ENCODE measurements around the gene FTO. TPM values are rescaled to one million over a fixed set of nuclear protein-coding genes. Genes with fewer than 3 reads are reported as not detected.

The FTO gene
- total and polyA plus RNA-seq, 2 of the 8 experiments (the other 6 are each of a cell fraction or from before 2014, with no cell fraction given): 34.5 to 59.8 TPM

GRCh38 chr16:53753431-53753830 is 49.5 kb downstream of the FTO start:
- DNase-seq (ENCODE audit: low read depth in 1 of 2, low spot score in 2 of 2) (no peak), FAIRE-seq (no peak)
- H3K4me2 ChIP-seq (ENCODE audit: insufficient read depth in 1 of 2, low read depth in 2 of 2, low read length in 2 of 2): no peak overlapping the region; a peak in 1 of 4 replicates
- no peaks in the 10 kb centered on the region for H3K9me3 ChIP-seq (ENCODE audit: insufficient read depth in 2 of 2, low read depth in 1 of 2, low read length in 1 of 2)
- ChIA-PET POLR2A (ENCODE audit: partially characterized antibody) (no interaction called here), CTCF (ENCODE audit: partially characterized antibody) (interaction anchor here (0.6 to 3.5 kb wide), 6 partner anchors 11 to 203 kb away, joined by 3 to 48 read pairs (median 5); no protein-coding TSS in a partner anchor)
- H3K23ac ChIP-seq (ENCODE audit: insufficient read length): no peak overlapping the region
- no peaks in the 10 kb centered on the region for H3K36me3 ChIP-seq (ENCODE audit: control insufficient read depth in 2 of 4, insufficient read depth in 4 of 4, low read length in 3 of 4)
- no peak overlapping the region for H2AK5ac ChIP-seq (ENCODE audit: low read depth, low read length)
- no peaks in the 10 kb centered on the region for H3K23me2 ChIP-seq (ENCODE audit: low read depth, low read length)
- WGBS, 2 experiments (ENCODE audit: extremely low coverage in 1 of 2, insufficient coverage in 1 of 2, insufficient read length in 1 of 2, insufficient replicate concordance in 2 of 2, low coverage in 1 of 2, low lambda C conversion rate in 2 of 2, missing lambda C conversion rate in 1 of 2): 80% methylated on average over 1 of the region's 1 CpG; no CpG with 5 or more reads in 1 of the 2 experiments
- H3K9ac ChIP-seq (replicated peaks in 1 of 4; ENCODE audit: extremely low read depth in 1 of 4, low read depth in 3 of 4, low read length in 3 of 4): no peak overlapping the region
- H3K4me3 ChIP-seq (ENCODE audit: extremely low read depth in 1 of 4, insufficient read depth in 2 of 4, low read depth in 3 of 4, low read length in 4 of 4): no peak overlapping the region
- H4K5ac ChIP-seq (ENCODE audit: insufficient read length, low read depth, low read length): no peak overlapping the region
- H3K18ac ChIP-seq (ENCODE audit: extremely low read depth, low read length): no peak overlapping the region
- H3K79me2 ChIP-seq (ENCODE audit: control insufficient read depth in 1 of 2, insufficient read depth in 2 of 2, low read length in 2 of 2): peaks cover 0 to 13% of the 10 kb centered on the region in 2 experiments; a peak in 2 of 4 replicates
- H4K91ac ChIP-seq (replicated peaks; ENCODE audit: insufficient read length, low read length): no peak overlapping the region
- no peak overlapping the region for H4K8ac ChIP-seq (ENCODE audit: extremely low read depth, insufficient read depth, low read length)
- no peak overlapping the region for H3K27ac ChIP-seq (ENCODE audit: low read depth, low read length)
- H2AFZ ChIP-seq (ENCODE audit: low read length): no peak overlapping the region
- H2BK15ac ChIP-seq (ENCODE audit: low read length): no peak overlapping the region
- no peak overlapping the region for H2BK120ac ChIP-seq (replicated peaks; ENCODE audit: low read depth, low read length)
- no peak overlapping the region for H2BK5ac ChIP-seq (ENCODE audit: low read depth, low read length)
- H3K79me1 ChIP-seq (ENCODE audit: low read depth, low read length): no peaks in the 10 kb centered on the region; the same call in 1 of the 2 replicates
- H3K14ac ChIP-seq (ENCODE audit: insufficient read length): no peak overlapping the region
- no peaks in the 10 kb centered on the region for H4K20me1 ChIP-seq (replicated peaks in 1 of 2; ENCODE audit: control insufficient read depth in 1 of 2, insufficient read depth in 2 of 2, low read length in 2 of 2)
- H3K4me1 ChIP-seq (replicated peaks in 1 of 4; ENCODE audit: control insufficient read depth in 3 of 4, insufficient read depth in 4 of 4, low read length in 3 of 4): no peaks in the 10 kb centered on the region; a peak in 1 of 7 replicates
- no peak overlapping the region for H3K4ac ChIP-seq (replicated peaks; ENCODE audit: insufficient read length, low read depth, low read length)
- H3K27me3 ChIP-seq (replicated peaks in 1 of 4; ENCODE audit: control insufficient read depth in 3 of 4, extremely low read depth in 1 of 4, insufficient read depth in 3 of 4, low read length in 3 of 4): no peaks in the 10 kb centered on the region
- no peak overlapping the region for H3K56ac ChIP-seq (replicated peaks; ENCODE audit: insufficient read length, low read depth, low read length)
- no peak overlapping the region for H2BK12ac ChIP-seq (ENCODE audit: low read depth, low read length)
- TF ChIP-seq PHF8 (conservative IDR thresholded peaks at IDR 0.05; ENCODE audit: low read depth, low read length) (no peak), RAD21 (IDR thresholded peaks at IDR 0.05 in 1 of 2, conservative IDR thresholded peaks at IDR 0.05 in 1 of 2; ENCODE audit: low read depth in 2 of 2, low read length in 2 of 2) (peak; percentile 6 to 13; a peak in 2 of 4 replicates), CTCF (IDR thresholded peaks at IDR 0.05; ENCODE audit: control extremely low read depth in 1 of 3, insufficient read depth in 1 of 3, low read depth in 1 of 3, low read length in 3 of 3) (peak in 1 of 3 experiments; percentile 13; a peak in 1 of 4 replicates), MAFK (IDR thresholded peaks at IDR 0.05; ENCODE audit: low read depth, low read length) (no peak)
- H2BK20ac ChIP-seq (ENCODE audit: low read length): no peak overlapping the region

Data from H1 (cell line).